SH-SY5Y (cell line): ENCODE results near the gene FZD7.

Experiments
- GATA2 ChIP-seq: IDR thresholded peaks from 2 replicates; pipeline ENCODE4 v1.6.1; 2011; ENCODE audit warnings: mild to moderate bottlenecking, low read depth, low read length
- GATA3 ChIP-seq: IDR thresholded peaks from 2 replicates; pipeline ENCODE4 v1.6.1; 2011; ENCODE audit warnings: low read depth, mild to moderate bottlenecking, low read length, moderate library complexity

GRCh38 chr2:202054679-202055078 is 21.0 kb downstream of the FZD7 start:
- no peak for TF ChIP-seq GATA2
- no peak for TF ChIP-seq GATA3
